H1 (cell line): ENCODE measurements around the gene TTC33. TPM values are rescaled to one million over a fixed set of nuclear protein-coding genes. Genes with fewer than 3 reads are reported as not detected.

Source experiments
- CTCF ChIA-PET: fragments of 300-600 bp; sonication (Branson Sonifier 250); formaldehyde crosslinking; loops from one replicate; lab custom pipeline; 2021; ENCODE audit not compliant: partially characterized antibody; lab: Charles Lee
- POLR2A ChIA-PET: fragments of 300-600 bp; sonication (Branson Sonifier 250); formaldehyde crosslinking; loops from one replicate; lab custom pipeline; 2021; ENCODE audit warnings: inconsistent platforms; ENCODE audit not compliant: partially characterized antibody; lab: Charles Lee
- DNase-seq, 2 experiments: peaks; one replicate each; pipeline versions ENCODE4 v3.0.0 to v3.0.0-alpha.2; 2010 to 2022; ENCODE audit warnings: low spot score in 2 of 2, low read depth in 1 of 2, mixed read lengths in 1 of 2
- FAIRE-seq: peaks from 2 replicates; lab custom pipeline; 2011; peaks lifted over from hg19 to GRCh38; lab: Jason Lieb, UNC
- H2AFZ ChIP-seq: 2 replicates; pipeline ENCODE4 v1.8.1; 2012; ENCODE audit warnings: low read length, inconsistent platforms
- H2AK5ac ChIP-seq: 2 replicates; pipeline ENCODE4 v1.6.1; 2013; ENCODE audit warnings: low read depth, low read length
- H2BK120ac ChIP-seq: replicated peaks from 2 replicates; pipeline ENCODE3; 2013; ENCODE audit warnings: low read depth, low read length, inconsistent platforms
- H2BK12ac ChIP-seq: 2 replicates; pipeline ENCODE4 v1.6.1; 2013; ENCODE audit warnings: low read depth, low read length
- H2BK15ac ChIP-seq: 2 replicates; pipeline ENCODE4 v1.6.1; 2013; ENCODE audit warnings: low read length
- H2BK20ac ChIP-seq: 2 replicates; pipeline ENCODE4 v1.6.1; 2013; ENCODE audit warnings: low read length
- H2BK5ac ChIP-seq: 2 replicates; pipeline ENCODE4 v1.6.1; 2013; ENCODE audit warnings: low read depth, low read length
- H3K14ac ChIP-seq: 2 replicates; pipeline ENCODE4 v1.6.1; 2013; ENCODE audit warnings: inconsistent platforms; ENCODE audit not compliant: insufficient read length
- H3K18ac ChIP-seq: 2 replicates; pipeline ENCODE4 v1.6.1; 2013; ENCODE audit warnings: low read length; ENCODE audit errors: extremely low read depth
- H3K23ac ChIP-seq: 2 replicates; pipeline ENCODE4 v1.6.1; 2013; ENCODE audit warnings: inconsistent platforms; ENCODE audit not compliant: insufficient read length
- H3K23me2 ChIP-seq: 2 replicates; pipeline ENCODE4 v1.6.1; 2013; ENCODE audit warnings: low read depth, low read length
- H3K27ac ChIP-seq: 2 replicates; pipeline ENCODE4 v1.6.1; 2011; ENCODE audit warnings: low read depth, low read length, inconsistent platforms
- H3K27me3 ChIP-seq, 4 experiments: replicated peaks in 1 of 4; 1 replicate in 1 of 4; 2 replicates in 3 of 4; pipeline versions ENCODE4 v1.6.1 to v1.8.1; 2011 to 2013; ENCODE audit warnings: low read length in 3 of 4, mild to moderate bottlenecking in 3 of 4, inconsistent platforms in 2 of 4, mixed read lengths in 2 of 4, moderate library complexity in 1 of 4; ENCODE audit not compliant: control insufficient read depth in 3 of 4, insufficient read depth in 3 of 4; ENCODE audit errors: extremely low read depth in 1 of 4
- H3K36me3 ChIP-seq, 4 experiments: 2 replicates each; pipeline versions ENCODE4 v1.6.1 to v1.8.1; 2011 to 2013; ENCODE audit warnings: mild to moderate bottlenecking in 4 of 4, low read length in 3 of 4, moderate library complexity in 2 of 4, control low read depth in 1 of 4, inconsistent platforms in 1 of 4; ENCODE audit not compliant: insufficient read depth in 4 of 4, control insufficient read depth in 2 of 4
- H3K4ac ChIP-seq: replicated peaks from 2 replicates; pipeline ENCODE3; 2013; ENCODE audit warnings: low read length, low read depth, mixed read lengths, inconsistent platforms; ENCODE audit not compliant: insufficient read length
- H3K4me1 ChIP-seq, 4 experiments: replicated peaks in 1 of 4; 1 replicate in 1 of 4; 2 replicates in 3 of 4; pipeline versions ENCODE4 v1.6.1 to v1.8.1; 2011 to 2013; ENCODE audit warnings: low read length in 3 of 4, inconsistent platforms in 2 of 4, mixed read lengths in 1 of 4; ENCODE audit not compliant: insufficient read depth in 4 of 4, control insufficient read depth in 3 of 4
- H3K4me2 ChIP-seq, 2 experiments: 2 replicates each; pipeline versions ENCODE4 v1.6.1 to v1.8.1; 2011 to 2013; ENCODE audit warnings: low read depth in 2 of 2, low read length in 2 of 2, control low read depth in 1 of 2, inconsistent platforms in 1 of 2, mild to moderate bottlenecking in 1 of 2; ENCODE audit not compliant: insufficient read depth in 1 of 2
- H3K4me3 ChIP-seq, 4 experiments: fragments of 200-600, 300-600 bp in 1 of 4; sonication (generic), shearing (Covaris generic), sonication (Bioruptor Twin) in 1 of 4; 2 replicates each; pipeline versions ENCODE4 v1.5.1 to v1.8.1; 2011 to 2016; ENCODE audit warnings: low read length in 4 of 4, low read depth in 3 of 4, control low read depth in 2 of 4, inconsistent platforms in 2 of 4, mild to moderate bottlenecking in 2 of 4, mixed read lengths in 1 of 4, moderate library complexity in 1 of 4; ENCODE audit not compliant: insufficient read depth in 2 of 4; ENCODE audit errors: extremely low read depth in 1 of 4
- H3K56ac ChIP-seq: replicated peaks from 2 replicates; pipeline ENCODE3; 2013; ENCODE audit warnings: low read depth, mild to moderate bottlenecking, mixed read lengths, low read length, inconsistent platforms; ENCODE audit not compliant: insufficient read length
- H3K79me1 ChIP-seq: 2 replicates; pipeline ENCODE4 v1.6.1; 2013; ENCODE audit warnings: low read depth, low read length, control low read depth
- H3K79me2 ChIP-seq, 2 experiments: 2 replicates each; pipeline versions ENCODE4 v1.6.1 to v1.8.1; 2012 to 2013; ENCODE audit warnings: low read length in 2 of 2, mild to moderate bottlenecking in 2 of 2, inconsistent platforms in 1 of 2; ENCODE audit not compliant: insufficient read depth in 2 of 2, control insufficient read depth in 1 of 2
- H3K9ac ChIP-seq, 4 experiments: replicated peaks in 1 of 4; 1 replicate in 1 of 4; 2 replicates in 3 of 4; pipeline versions ENCODE4 v1.6.1 to v1.8.1; 2011 to 2013; ENCODE audit warnings: low read depth in 3 of 4, low read length in 3 of 4, control low read depth in 2 of 4, mild to moderate bottlenecking in 2 of 4, moderate library complexity in 2 of 4, inconsistent platforms in 1 of 4; ENCODE audit errors: extremely low read depth in 1 of 4
- H3K9me3 ChIP-seq, 2 experiments: 2 replicates each; pipeline versions ENCODE4 v1.6.1 to v1.8.1; 2012 to 2013; ENCODE audit warnings: mild to moderate bottlenecking in 2 of 2, moderate library complexity in 2 of 2, control low read depth in 1 of 2, inconsistent platforms in 1 of 2, low read depth in 1 of 2, low read length in 1 of 2, mixed read lengths in 1 of 2; ENCODE audit not compliant: insufficient read depth in 2 of 2
- H4K20me1 ChIP-seq, 2 experiments: replicated peaks in 1 of 2; 2 replicates each; pipeline versions ENCODE3 to v1.8.1; 2011 to 2013; ENCODE audit warnings: inconsistent platforms in 2 of 2, low read length in 2 of 2, mild to moderate bottlenecking in 1 of 2; ENCODE audit not compliant: insufficient read depth in 2 of 2, control insufficient read depth in 1 of 2
- H4K5ac ChIP-seq: 2 replicates; pipeline ENCODE4 v1.6.1; 2013; ENCODE audit warnings: low read length, low read depth, mixed read lengths, inconsistent platforms; ENCODE audit not compliant: insufficient read length
- H4K8ac ChIP-seq: 2 replicates; pipeline ENCODE4 v1.8.0; 2013; ENCODE audit warnings: mild to moderate bottlenecking, moderate library complexity, low read length, inconsistent platforms; ENCODE audit not compliant: insufficient read depth; ENCODE audit errors: extremely low read depth
- H4K91ac ChIP-seq: replicated peaks from 2 replicates; pipeline ENCODE3; 2013; ENCODE audit warnings: low read length, mixed read lengths, inconsistent platforms; ENCODE audit not compliant: insufficient read length
- CBX8 ChIP-seq: fragments of 300-800, 300-1000 bp; sonication (generic); IDR thresholded peaks from 2 replicates; pipeline ENCODE4 v1.7.1; 2016; ENCODE audit warnings: low read depth, low read length, borderline replicate concordance
- CREB1 ChIP-seq: IDR thresholded peaks from 2 replicates; pipeline ENCODE4 v1.6.1; 2012; ENCODE audit warnings: inconsistent platforms
- KDM4A ChIP-seq: IDR thresholded peaks from one replicate; pipeline ENCODE4 v1.7.1; 2012; ENCODE audit warnings: low read depth, mild to moderate bottlenecking, moderate library complexity, low read length, inconsistent platforms; ENCODE audit not compliant: severe bottlenecking
- RFX5 ChIP-seq: IDR thresholded peaks from 2 replicates; pipeline ENCODE4 v1.6.1; 2011; ENCODE audit warnings: low read depth, low read length, improper control_type of control experiment, borderline replicate concordance
- SIX5 ChIP-seq: IDR thresholded peaks from 2 replicates; pipeline ENCODE4 v1.6.1; 2011; ENCODE audit warnings: mild to moderate bottlenecking, low read depth, low read length
- SP2 ChIP-seq: IDR thresholded peaks from 2 replicates; pipeline ENCODE4 v1.6.1; 2012; ENCODE audit warnings: mild to moderate bottlenecking, low read length, inconsistent platforms
- TAF1 ChIP-seq: IDR thresholded peaks from 2 replicates; pipeline ENCODE4 v1.6.1; 2011; ENCODE audit warnings: mild to moderate bottlenecking, low read depth, low read length
- TBP ChIP-seq: IDR thresholded peaks from 2 replicates; pipeline ENCODE4 v1.6.1; 2011; ENCODE audit warnings: low read depth, low read length, improper control_type of control experiment
- TCF12 ChIP-seq: IDR thresholded peaks from 2 replicates; pipeline ENCODE4 v1.6.1; 2011; ENCODE audit warnings: low read depth, mild to moderate bottlenecking, low read length
- WGBS, 2 experiments: shearing (Covaris generic) in 1 of 2; methylation state at CpG; one replicate each; pipeline versions ENCODE4 v1.1.6 to v1.1.7; 2013 to 2015; ENCODE audit warnings: low lambda C conversion rate in 2 of 2, mixed read lengths in 2 of 2, inconsistent platforms in 1 of 2, low coverage in 1 of 2, missing lambda C conversion rate in 1 of 2; ENCODE audit not compliant: insufficient replicate concordance in 2 of 2, insufficient coverage in 1 of 2, insufficient read length in 1 of 2; ENCODE audit errors: extremely low coverage in 1 of 2, missing lambda C conversion rate in 1 of 2; 5-methylcytosine and 5-hydroxymethylcytosine counted together
- polyA plus RNA-seq, 7 experiments: library from polyadenylated mRNA; depleted of rRNA in 3 of 7; stranded (reverse) in 5 of 7; unstranded in 2 of 7; fragments of >200 nt in 5 of 7; fragments of 200-250 nt in 2 of 7; gene quantifications; 1 replicate in 5 of 7; 2 replicates in 1 of 7; 4 replicates in 1 of 7; pipeline versions ENCODE4 v1.2.1 to v1.2.3, GENCODE V29; 2011 to 2013; ENCODE audit warnings: missing spikeins in 2 of 7, mixed read lengths in 2 of 7
- total RNA-seq: library from RNA; stranded (reverse); fragmentation: NEBNext Ultra II Directional; extraction: Animal tissue kit (Norgen Biotek cat#: 25700); gene quantifications from 2 replicates; pipeline ENCODE4 v1.2.1, GENCODE V29; 2021
- TF ChIP-seq, protein P1 (sequence below), 3 experiments: IDR thresholded peaks; 1 replicate in 2 of 3; 2 replicates in 1 of 3; pipeline versions ENCODE4 v1.5.1 to v1.6.1; 2011; ENCODE audit warnings: low read length in 3 of 3, mild to moderate bottlenecking in 3 of 3, inconsistent platforms in 2 of 3, low read depth in 1 of 3, moderate library complexity in 1 of 3; ENCODE audit not compliant: insufficient read depth in 1 of 3; ENCODE audit errors: control extremely low read depth in 1 of 3
- TF ChIP-seq, protein P2 (sequence below): IDR thresholded peaks from 2 replicates; pipeline ENCODE4 v1.6.1; 2011; ENCODE audit warnings: low read depth, mild to moderate bottlenecking, low read length; ENCODE audit not compliant: insufficient read depth

Gene TTC33
- total and polyA plus RNA-seq, 2 of the 8 experiments (the other 6 are each of a cell fraction or from before 2014, with no cell fraction given): 1.2 to 12.6 TPM

GRCh38 chr5:40762705-40763104 is 6.9 kb upstream of the TTC33 start:
- no peaks in the 10 kb centered on the region for H3K4me1 ChIP-seq
- H3K4me2 ChIP-seq: no peak overlapping the region
- no peaks in the 10 kb centered on the region for H3K79me1 ChIP-seq
- no peaks in the 10 kb centered on the region for H3K79me2 ChIP-seq
- no peaks in the 10 kb centered on the region for H3K9me3 ChIP-seq
- H4K91ac ChIP-seq: no peak overlapping the region
- no peak overlapping the region for H2BK20ac ChIP-seq
- no peak overlapping the region for H2BK15ac ChIP-seq
- H3K4ac ChIP-seq: no peak overlapping the region
- peaks cover 0 to 1% (median 0%) of the 10 kb centered on the region in 4 experiments; a peak in 1 of 7 replicates for H3K27me3 ChIP-seq
- H3K9ac ChIP-seq: no peak overlapping the region
- no peak overlapping the region for H4K5ac ChIP-seq
- ChIA-PET POLR2A (interaction anchor here (1.5 to 1.7 kb wide), 2 partner anchors 73 to 91 kb away, joined by 3 to 5 read pairs; partner anchors contain the start of gene RPL37), CTCF (interaction anchor here (1.2 kb wide), 1 partner anchor 25 kb away, joined by 4 read pairs; no protein-coding TSS in a partner anchor)
- WGBS, 2 experiments: 96% methylated on average over 2 of the region's 2 CpGs; no CpG with 5 or more reads in 1 of the 2 experiments
- peaks cover 0 to 2% of the 10 kb centered on the region in 2 experiments for H4K20me1 ChIP-seq
- H3K23me2 ChIP-seq: no peaks in the 10 kb centered on the region
- no peak overlapping the region for H2AFZ ChIP-seq
- no peak overlapping the region for H3K23ac ChIP-seq
- no peak overlapping the region for H2BK120ac ChIP-seq
- H2BK12ac ChIP-seq: no peak overlapping the region
- no peak for FAIRE-seq
- peaks cover 0 to 46% (median 27%) of the 10 kb centered on the region in 4 experiments; a peak in 7 of 8 replicates for H3K36me3 ChIP-seq
- H3K14ac ChIP-seq: no peak overlapping the region
- H3K27ac ChIP-seq: no peak overlapping the region
- H3K4me3 ChIP-seq: no peak overlapping the region
- no peak overlapping the region for H3K56ac ChIP-seq
- no peak for DNase-seq
- no peak overlapping the region for H2AK5ac ChIP-seq
- H3K18ac ChIP-seq: no peak overlapping the region
- no peak overlapping the region for H2BK5ac ChIP-seq
- no peak overlapping the region for H4K8ac ChIP-seq
- TF ChIP-seq, protein P1, sequence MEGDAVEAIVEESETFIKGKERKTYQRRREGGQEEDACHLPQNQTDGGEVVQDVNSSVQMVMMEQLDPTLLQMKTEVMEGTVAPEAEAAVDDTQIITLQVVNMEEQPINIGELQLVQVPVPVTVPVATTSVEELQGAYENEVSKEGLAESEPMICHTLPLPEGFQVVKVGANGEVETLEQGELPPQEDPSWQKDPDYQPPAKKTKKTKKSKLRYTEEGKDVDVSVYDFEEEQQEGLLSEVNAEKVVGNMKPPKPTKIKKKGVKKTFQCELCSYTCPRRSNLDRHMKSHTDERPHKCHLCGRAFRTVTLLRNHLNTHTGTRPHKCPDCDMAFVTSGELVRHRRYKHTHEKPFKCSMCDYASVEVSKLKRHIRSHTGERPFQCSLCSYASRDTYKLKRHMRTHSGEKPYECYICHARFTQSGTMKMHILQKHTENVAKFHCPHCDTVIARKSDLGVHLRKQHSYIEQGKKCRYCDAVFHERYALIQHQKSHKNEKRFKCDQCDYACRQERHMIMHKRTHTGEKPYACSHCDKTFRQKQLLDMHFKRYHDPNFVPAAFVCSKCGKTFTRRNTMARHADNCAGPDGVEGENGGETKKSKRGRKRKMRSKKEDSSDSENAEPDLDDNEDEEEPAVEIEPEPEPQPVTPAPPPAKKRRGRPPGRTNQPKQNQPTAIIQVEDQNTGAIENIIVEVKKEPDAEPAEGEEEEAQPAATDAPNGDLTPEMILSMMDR (IDR thresholded peaks at IDR 0.05; ENCODE audit: control extremely low read depth in 1 of 3, insufficient read depth in 1 of 3, low read depth in 1 of 3, low read length in 3 of 3): no peak
- TF ChIP-seq CBX8 (no peak), TAF1 (no peak), RFX5 (no peak), CREB1 (no peak), TBP (no peak), SP2 (no peak), SIX5 (no peak), KDM4A (no peak), TCF12 (no peak)
- TF ChIP-seq, protein P2, sequence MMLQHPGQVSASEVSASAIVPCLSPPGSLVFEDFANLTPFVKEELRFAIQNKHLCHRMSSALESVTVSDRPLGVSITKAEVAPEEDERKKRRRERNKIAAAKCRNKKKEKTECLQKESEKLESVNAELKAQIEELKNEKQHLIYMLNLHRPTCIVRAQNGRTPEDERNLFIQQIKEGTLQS: no peak
